Neuronal stem cell (in vitro differentiated cells): Measurements from ENCODE around the gene TYMP.

Experiments
- DNase-seq: peaks from one replicate; pipeline ENCODE4 v3.0.0-alpha.2; 2013; ENCODE audit warnings: low spot score
- H2AFZ ChIP-seq: one replicate; pipeline ENCODE4 v1.6.1; 2013; ENCODE audit warnings: mild to moderate bottlenecking, low read length, inconsistent platforms
- H2AK5ac ChIP-seq: 2 replicates; pipeline ENCODE4 v1.6.1; 2013; ENCODE audit warnings: low read depth, mild to moderate bottlenecking, inconsistent platforms, low read length, moderate library complexity, mixed read lengths
- H2BK120ac ChIP-seq: 2 replicates; pipeline ENCODE4 v1.6.1; 2013; ENCODE audit warnings: low read depth, mild to moderate bottlenecking, inconsistent platforms, low read length, moderate library complexity, mixed read lengths
- H2BK12ac ChIP-seq: one replicate; pipeline ENCODE4 v1.6.1; 2013; ENCODE audit warnings: low read length, inconsistent platforms
- H2BK15ac ChIP-seq: 2 replicates; pipeline ENCODE4 v1.6.1; 2013; ENCODE audit warnings: mild to moderate bottlenecking, low read length, inconsistent platforms, mixed read lengths
- H2BK5ac ChIP-seq: one replicate; pipeline ENCODE4 v1.6.1; 2013; ENCODE audit warnings: inconsistent platforms, mild to moderate bottlenecking, low read length, moderate library complexity
- H3K14ac ChIP-seq: one replicate; pipeline ENCODE4 v1.6.1; 2013; ENCODE audit warnings: low read length, inconsistent platforms
- H3K18ac ChIP-seq: 2 replicates; pipeline ENCODE4 v1.6.1; 2013; ENCODE audit warnings: low read length, inconsistent platforms
- H3K23ac ChIP-seq: 2 replicates; pipeline ENCODE4 v1.6.1; 2013; ENCODE audit warnings: low read depth, mild to moderate bottlenecking, mixed read lengths, low read length, inconsistent platforms; ENCODE audit not compliant: poor library complexity
- H3K27ac ChIP-seq: replicated peaks from 3 replicates; pipeline ENCODE4 v1.5.1; 2013; ENCODE audit warnings: low read length, inconsistent platforms
- H3K27me3 ChIP-seq, 3 experiments: 2 replicates each; pipeline ENCODE4 v1.6.1; 2013; ENCODE audit warnings: low read length in 3 of 3, mild to moderate bottlenecking in 2 of 3, inconsistent platforms in 1 of 3, low read depth in 1 of 3, mixed read lengths in 1 of 3, moderate library complexity in 1 of 3; ENCODE audit not compliant: control insufficient read depth in 3 of 3, insufficient read depth in 3 of 3
- H3K36me3 ChIP-seq, 2 donors: replicated peaks in 1 of 2; 2 replicates each; pipeline ENCODE4 v1.6.1; 2013; ENCODE audit warnings: low read length in 2 of 2; ENCODE audit not compliant: control insufficient read depth in 2 of 2, insufficient read depth in 2 of 2
- H3K4ac ChIP-seq: 2 replicates; pipeline ENCODE4 v1.6.1; 2013; ENCODE audit warnings: inconsistent platforms, mild to moderate bottlenecking, low read length, moderate library complexity
- H3K4me1 ChIP-seq, 2 donors: 1 replicate in 1 of 2; 2 replicates in 1 of 2; pipeline ENCODE4 v1.6.1; 2013; ENCODE audit warnings: low read length in 2 of 2, low read depth in 1 of 2; ENCODE audit not compliant: control insufficient read depth in 2 of 2, insufficient read depth in 1 of 2
- H3K4me2 ChIP-seq: one replicate; pipeline ENCODE4 v1.6.1; 2013; ENCODE audit warnings: mild to moderate bottlenecking, low read length, inconsistent platforms; ENCODE audit not compliant: insufficient read depth, poor library complexity, severe bottlenecking
- H3K4me3 ChIP-seq, 2 donors: 2 replicates each; pipeline ENCODE4 v1.5.1; 2013; ENCODE audit warnings: low read length in 2 of 2, mild to moderate bottlenecking in 2 of 2, inconsistent platforms in 1 of 2, moderate library complexity in 1 of 2
- H3K79me1 ChIP-seq: one replicate; pipeline ENCODE4 v1.6.1; 2013; ENCODE audit warnings: low read depth, mild to moderate bottlenecking, inconsistent platforms, low read length, moderate library complexity
- H3K9ac ChIP-seq: one replicate; pipeline ENCODE4 v1.6.1; 2013; ENCODE audit warnings: mild to moderate bottlenecking, low read depth, low read length, inconsistent platforms; ENCODE audit not compliant: poor library complexity
- H3K9me3 ChIP-seq, 2 donors: replicated peaks in 1 of 2; 2 replicates each; pipeline versions ENCODE3 to v1.6.1; 2013; ENCODE audit warnings: low read length in 2 of 2, mild to moderate bottlenecking in 2 of 2, inconsistent platforms in 1 of 2, low read depth in 1 of 2, mixed read lengths in 1 of 2, moderate library complexity in 1 of 2; ENCODE audit not compliant: control insufficient read depth in 2 of 2, insufficient read depth in 1 of 2
- H4K8ac ChIP-seq: one replicate; pipeline ENCODE4 v1.6.1; 2013; ENCODE audit warnings: low read depth, mild to moderate bottlenecking, inconsistent platforms, low read length, moderate library complexity
- H4K91ac ChIP-seq: one replicate; pipeline ENCODE4 v1.6.1; 2013; ENCODE audit warnings: low read length, low read depth, mild to moderate bottlenecking, inconsistent platforms; ENCODE audit not compliant: poor library complexity
- WGBS, 2 donors: extraction: QIAGEN DNeasy Blood & Tissue Kit; methylation state at CpG; one replicate each; pipeline ENCODE4 v1.1.7; 2013; ENCODE audit warnings: missing lambda C conversion rate in 2 of 2, mixed read lengths in 1 of 2; ENCODE audit not compliant: insufficient read length in 2 of 2, insufficient replicate concordance in 1 of 2; ENCODE audit errors: extremely low coverage in 2 of 2; 5-methylcytosine and 5-hydroxymethylcytosine counted together

The TYMP gene

DNA sequence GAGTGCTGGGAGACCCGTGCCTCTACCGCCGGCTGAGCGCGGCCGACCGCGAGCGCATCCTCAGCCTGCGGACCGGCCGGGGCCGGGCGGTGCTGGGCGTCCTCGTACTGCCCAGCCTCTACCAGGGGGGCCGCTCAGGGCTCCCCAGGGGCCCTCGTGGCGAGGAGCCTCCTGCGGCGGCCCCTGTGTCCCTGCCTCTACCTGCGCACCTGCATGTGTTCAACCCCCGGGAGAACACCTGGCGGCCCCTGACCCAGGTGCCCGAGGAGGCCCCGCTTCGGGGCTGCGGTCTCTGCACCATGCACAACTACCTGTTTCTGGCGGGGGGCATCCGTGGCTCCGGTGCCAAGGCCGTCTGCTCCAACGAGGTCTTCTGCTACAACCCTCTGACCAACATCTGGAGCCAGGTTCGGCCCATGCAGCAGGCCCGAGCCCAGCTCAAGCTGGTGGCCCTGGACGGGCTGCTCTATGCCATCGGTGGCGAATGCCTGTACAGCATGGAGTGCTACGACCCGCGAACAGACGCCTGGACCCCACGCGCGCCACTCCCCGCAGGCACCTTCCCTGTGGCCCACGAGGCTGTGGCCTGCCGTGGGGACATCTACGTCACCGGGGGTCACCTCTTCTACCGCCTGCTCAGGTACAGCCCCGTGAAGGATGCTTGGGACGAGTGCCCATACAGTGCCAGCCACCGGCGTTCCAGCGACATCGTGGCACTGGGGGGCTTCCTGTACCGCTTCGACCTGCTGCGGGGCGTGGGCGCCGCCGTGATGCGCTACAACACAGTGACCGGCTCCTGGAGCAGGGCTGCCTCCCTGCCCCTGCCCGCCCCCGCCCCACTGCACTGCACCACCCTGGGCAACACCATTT lies 19.3 kb upstream of the TYMP start:
- Histone ChIP-seq H3K36me3 (no peaks in the 10 kb centered on the region), H2BK5ac (peak overlapping the region; percentile 24), H2AK5ac (peak overlapping the region; percentile 90), H3K4me2 (no peak overlapping the region), H3K4ac (peak overlapping the region; percentile 66), H3K27me3 (peaks cover 0 to 37% (median 13%) of the 10 kb centered on the region in 3 experiments), H2BK120ac (no peak overlapping the region), H3K14ac (peak overlapping the region; percentile 82), H4K8ac (no peak overlapping the region), H3K4me3 (no peak overlapping the region), H3K9ac (no peak overlapping the region), H3K9me3 (no peaks in the 10 kb centered on the region), H3K4me1 (no peaks in the 10 kb centered on the region), H2AFZ (peak overlapping the region; percentile 75), H3K23ac (peak overlapping the region; percentile 10), H2BK12ac (peak overlapping the region; percentile 58), H3K27ac (no peak overlapping the region), H4K91ac (no peak overlapping the region), H3K18ac (peak overlapping the region; percentile 48), H3K79me1 (no peaks in the 10 kb centered on the region), H2BK15ac (peak overlapping the region; percentile 89)
- no CpG with 5 or more reads among the region's 68 CpGs for WGBS, 2 donors
- DNase-seq: no peak

DNA sequence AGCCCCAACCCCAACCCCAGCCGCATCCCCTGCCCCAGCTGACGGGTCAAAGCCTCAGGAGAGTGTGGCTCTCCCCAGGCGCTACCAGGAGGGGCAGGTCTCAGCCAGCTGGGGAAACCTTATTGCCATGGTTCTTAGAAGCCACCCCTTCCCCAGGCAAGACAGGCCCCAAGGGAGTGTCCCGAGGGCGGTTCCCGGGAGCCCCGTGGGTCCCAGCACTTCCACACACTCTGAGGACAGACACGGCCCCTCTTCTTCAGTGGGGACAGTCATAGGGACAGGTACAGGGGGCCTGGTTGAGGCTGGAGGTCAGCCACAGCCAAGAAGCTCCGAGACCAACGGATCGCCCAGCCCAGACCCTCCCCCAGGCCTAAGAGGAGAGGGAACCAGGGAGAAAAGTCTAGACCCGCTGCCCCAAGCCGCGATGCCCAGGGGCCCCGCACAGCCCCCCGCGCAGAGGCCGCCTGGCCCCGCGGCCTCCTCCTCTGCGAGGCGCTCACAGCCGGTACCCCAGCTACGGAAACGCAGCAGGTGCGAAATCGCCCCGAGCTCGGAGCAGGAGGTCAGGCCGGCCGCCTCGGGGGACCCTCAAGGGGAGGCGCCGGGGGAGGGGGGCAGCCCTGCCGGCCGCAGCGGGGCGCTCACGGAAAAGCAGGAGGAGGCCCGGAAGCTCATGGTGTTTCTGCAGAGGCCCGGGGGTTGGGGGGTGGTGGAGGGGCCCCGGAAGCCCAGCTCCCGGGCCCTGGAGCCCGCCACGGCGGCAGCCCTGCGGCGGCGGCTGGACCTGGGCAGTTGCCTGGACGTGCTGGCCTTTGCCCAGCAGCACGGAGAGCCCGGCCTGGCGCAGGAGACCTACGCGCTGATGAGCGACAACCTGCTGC lies 18.5 kb upstream of the TYMP start:
- no peak overlapping the region for H4K8ac ChIP-seq
- H2BK5ac ChIP-seq: no peak overlapping the region
- no peak overlapping the region for H4K91ac ChIP-seq
- no peak overlapping the region for H3K27ac ChIP-seq
- H2AK5ac ChIP-seq: peak overlapping the region; percentile 90
- H3K18ac ChIP-seq: no peak overlapping the region
- no peak overlapping the region for H3K4ac ChIP-seq
- H3K4me1 ChIP-seq: no peaks in the 10 kb centered on the region
- WGBS, 2 donors: no CpG with 5 or more reads among the region's 56 CpGs
- H3K9me3 ChIP-seq: no peaks in the 10 kb centered on the region
- peaks cover 0 to 38% (median 13%) of the 10 kb centered on the region in 3 experiments for H3K27me3 ChIP-seq
- H2BK15ac ChIP-seq: peak overlapping the region; percentile 85
- no peak for DNase-seq
- H2BK12ac ChIP-seq: no peak overlapping the region
- H3K23ac ChIP-seq: no peak overlapping the region
- H2BK120ac ChIP-seq: no peak overlapping the region
- H3K4me2 ChIP-seq: peak overlapping the region; percentile 11
- no peak overlapping the region for H3K4me3 ChIP-seq
- no peak overlapping the region for H2AFZ ChIP-seq
- peak overlapping the region; percentile 82 for H3K14ac ChIP-seq
- H3K9ac ChIP-seq: no peak overlapping the region
- no peaks in the 10 kb centered on the region for H3K36me3 ChIP-seq
- H3K79me1 ChIP-seq: no peaks in the 10 kb centered on the region

DNA sequence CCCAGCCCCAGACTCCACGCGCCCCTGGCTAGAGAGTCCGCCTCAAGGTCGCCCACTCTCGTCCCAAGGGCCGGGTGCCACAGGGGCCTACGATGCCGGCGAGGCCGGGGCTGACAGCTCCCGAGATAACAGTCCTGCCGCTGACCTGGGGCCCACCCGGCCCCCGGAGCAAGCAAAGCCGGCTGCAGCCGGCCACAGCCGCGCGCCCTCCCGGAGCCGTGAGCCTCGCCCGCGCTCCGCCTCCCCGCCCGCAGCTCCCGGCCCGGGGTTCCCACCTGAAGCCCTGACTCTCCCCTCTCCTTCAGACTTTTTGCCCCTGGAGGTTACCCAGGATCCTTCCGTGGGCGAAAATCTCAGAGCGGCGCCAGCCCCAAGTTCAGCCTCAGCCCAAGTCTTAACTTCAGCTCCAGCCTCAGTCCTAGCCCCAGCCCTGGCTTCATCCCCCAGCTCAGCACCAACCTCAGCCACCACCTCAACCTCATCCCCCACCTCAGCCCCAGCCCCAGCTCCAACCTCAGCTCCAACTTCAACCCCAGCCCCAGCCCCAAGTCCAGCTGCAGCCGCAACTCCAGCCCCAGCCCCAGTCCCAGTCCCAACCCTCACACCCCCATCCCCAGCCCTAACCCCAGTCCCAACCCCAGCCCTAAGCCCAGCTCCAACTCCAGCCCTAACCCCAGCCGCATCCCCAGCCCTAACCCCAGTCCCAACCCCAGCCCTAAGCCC lies 17.6 kb upstream of the TYMP start:
- Histone ChIP-seq H4K91ac (no peak overlapping the region), H3K9ac (no peak overlapping the region), H2AFZ (peak overlapping the region; percentile 49), H3K4me1 (no peaks in the 10 kb centered on the region), H4K8ac (no peak overlapping the region), H3K27ac (no peak overlapping the region), H3K18ac (no peak overlapping the region), H2AK5ac (peak overlapping the region; percentile 63), H3K79me1 (no peaks in the 10 kb centered on the region), H3K14ac (no peak overlapping the region), H2BK12ac (no peak overlapping the region), H3K36me3 (no peaks in the 10 kb centered on the region), H3K4ac (no peak overlapping the region), H2BK15ac (no peak overlapping the region), H2BK120ac (peak overlapping the region; percentile 47), H3K4me3 (no peak overlapping the region), H3K4me2 (no peak overlapping the region), H3K9me3 (no peaks in the 10 kb centered on the region), H3K27me3 (peaks cover 0 to 40% (median 13%) of the 10 kb centered on the region in 3 experiments), H2BK5ac (no peak overlapping the region), H3K23ac (peak overlapping the region; percentile 12)
- no peak for DNase-seq
- no CpG with 5 or more reads among the region's 35 CpGs for WGBS, 2 donors
